K562 (cell line): ENCODE data around the gene PPP2R3C. TPM values are rescaled to one million over a fixed set of nuclear protein-coding genes. Genes with fewer than 3 reads are reported as not detected.
A peak's percentile ranks its signal among the peaks of the same experiment; 100 is the strongest.

Experiments
- AFF1 ChIP-seq, 2 experiments: fragments of 450-650 bp; IDR thresholded peaks; 2 replicates each; pipeline ENCODE4 v1.6.1; 2018; ENCODE audit warnings: mild to moderate bottlenecking in 2 of 2, low read depth in 1 of 2; ENCODE audit not compliant: partially characterized antibody in 2 of 2
- BDP1 ChIP-seq: IDR thresholded peaks from 3 replicates; pipeline ENCODE4 v1.6.1; 2011; ENCODE audit not compliant: insufficient read length, insufficient read depth
- EP400 ChIP-seq: fragments of 450-650 bp; IDR thresholded peaks from 2 replicates; pipeline ENCODE4 v1.6.1; 2017; ENCODE audit warnings: antibody characterized with exemption, mild to moderate bottlenecking, moderate library complexity
- FOSL1 ChIP-seq: fragments of 200-800 bp; sonication (Bioruptor generic); conservative IDR thresholded peaks from 2 replicates; pipeline ENCODE4 v1.6.1; 2016; ENCODE audit warnings: missing genetic modification characterization, missing compliant biosample characterization
- GATA2 ChIP-seq: sonication (generic); formaldehyde crosslinking; IDR thresholded peaks from 2 replicates; pipeline ENCODE4 v1.4.0; 2020; ENCODE audit warnings: mild to moderate bottlenecking, missing genetic modification reagents
- HDAC1 ChIP-seq, 2 experiments: fragments of 450-650 bp; IDR thresholded peaks; 2 replicates each; pipeline ENCODE4 v1.6.1; 2016 to 2017; ENCODE audit warnings: inconsistent platforms in 1 of 2, mild to moderate bottlenecking in 1 of 2, moderate library complexity in 1 of 2
- HMBOX1 ChIP-seq: sonication (generic); IDR thresholded peaks from 2 replicates; pipeline ENCODE4 v1.6.1; 2016
- HMG20B ChIP-seq: fragments of 250-450 bp; sonication (Bioruptor Pico); IDR thresholded peaks from 2 replicates; pipeline ENCODE4 v1.5.0; 2021; ENCODE audit warnings: mild to moderate bottlenecking
- KLF6 ChIP-seq: fragments of 250-450 bp; sonication (Bioruptor Pico); IDR thresholded peaks from 2 replicates; pipeline ENCODE4 v1.4.0; 2020; ENCODE audit warnings: mild to moderate bottlenecking, moderate library complexity, borderline replicate concordance
- NR3C1 ChIP-seq: sonication (generic); formaldehyde crosslinking; IDR thresholded peaks from 2 replicates; pipeline ENCODE4 v1.8.1; 2022; ENCODE audit warnings: missing genetic modification reagents
- PYGO2 ChIP-seq: fragments of 450-650 bp; IDR thresholded peaks from 2 replicates; pipeline ENCODE4 v1.6.1; 2016; ENCODE audit warnings: mild to moderate bottlenecking, missing genetic modification characterization, moderate library complexity, missing compliant biosample characterization
- RFX1 ChIP-seq: fragments of 450-650 bp; IDR thresholded peaks from 2 replicates; pipeline ENCODE4 v1.6.1; 2016; ENCODE audit warnings: mild to moderate bottlenecking, moderate library complexity
- ZNF512 ChIP-seq: IDR thresholded peaks from 2 replicates; pipeline ENCODE4 v1.6.1; 2016; ENCODE audit warnings: missing genetic modification characterization, missing compliant biosample characterization
- ZNF592 ChIP-seq: fragments of 450-650 bp; IDR thresholded peaks from 2 replicates; pipeline ENCODE4 v1.6.1; 2017; ENCODE audit warnings: antibody characterized with exemption, mild to moderate bottlenecking
- polyA plus RNA-seq, 8 experiments: library from polyadenylated mRNA; depleted of rRNA in 4 of 8; stranded (reverse) in 5 of 8; unstranded in 3 of 8; fragments of >200 nt; fragmentation: Nextera tagmentation in 2 of 8; fragmentation: Illumina TruSeq in 1 of 8; extraction: Ambion mirVana in 2 of 8; extraction: Trizol in 1 of 8; gene quantifications; 2 replicates each; pipeline versions ENCODE4 v1.2.1 to v1.2.3, GENCODE V29; 2011 to 2014; ENCODE audit warnings: inconsistent platforms in 1 of 8, missing spikeins in 1 of 8
- total RNA-seq, 7 experiments: library from RNA; depleted of rRNA in 6 of 7; stranded (reverse); fragments of >200 nt in 6 of 7; fragmentation: Illumina TruSeq in 2 of 7; extraction: Trizol in 2 of 7; gene quantifications; 2 replicates each; pipeline versions ENCODE4 v1.2.1 to v1.2.3, GENCODE V29; 2011 to 2021; ENCODE audit warnings: low replicate concordance in 1 of 7

The PPP2R3C gene
- total and polyA plus RNA-seq, 9 of the 15 experiments (the other 6 are each of a cell fraction or from before 2014, with no cell fraction given): 14.7 to 43.3 (median 22.7) TPM

GRCh38 chr14:35046751-35047536 lies 74.8 kb downstream of the PPP2R3C start (continued):
- TF ChIP-seq NR3C1 (CRISPR knock-in tag): no peak
- TF ChIP-seq AFF1 (IDR thresholded peaks at IDR 0.05; ENCODE audit: low read depth in 1 of 2, partially characterized antibody in 2 of 2): peak in 1 of 2 experiments; percentile 10
- TF ChIP-seq PYGO2 (tag): no peak
- TF ChIP-seq KLF6 (CRISPR knock-in tag): no peak
- TF ChIP-seq RFX1: no peak
- peak; percentile 48 for TF ChIP-seq HMBOX1
- TF ChIP-seq HDAC1 (IDR thresholded peaks at IDR 0.05): peak in 1 of 2 experiments; percentile 15; a peak in 1 of 4 replicates
- peak; percentile 34 for TF ChIP-seq EP400
- TF ChIP-seq BDP1: no peak
- TF ChIP-seq HMG20B (CRISPR knock-in tag): no peak
- 0 out of 2 replicates have a peak, but pooled peaks have one; percentile 12 for TF ChIP-seq FOSL1 (tag)
- TF ChIP-seq ZNF512 (tag): no peak
- no peak for TF ChIP-seq ZNF592
- TF ChIP-seq GATA2 (CRISPR knock-in tag): no peak
